ENCODE measurements around the gene ATG4B. TPM values are rescaled to one million over a fixed set of nuclear protein-coding genes. Genes with fewer than 3 reads are reported as not detected.
"Not testable (repeated sequence)": the region's sequence is repeated elsewhere in the genome, so short reads cannot be mapped to it uniquely, and the experiment has no call there.

ATG4B gene
- total RNA-seq, result 100 to 1,000 TPM in 1 of 2 donors, 10 to 100 TPM in 1; 72.4 to 119 TPM

DNA sequence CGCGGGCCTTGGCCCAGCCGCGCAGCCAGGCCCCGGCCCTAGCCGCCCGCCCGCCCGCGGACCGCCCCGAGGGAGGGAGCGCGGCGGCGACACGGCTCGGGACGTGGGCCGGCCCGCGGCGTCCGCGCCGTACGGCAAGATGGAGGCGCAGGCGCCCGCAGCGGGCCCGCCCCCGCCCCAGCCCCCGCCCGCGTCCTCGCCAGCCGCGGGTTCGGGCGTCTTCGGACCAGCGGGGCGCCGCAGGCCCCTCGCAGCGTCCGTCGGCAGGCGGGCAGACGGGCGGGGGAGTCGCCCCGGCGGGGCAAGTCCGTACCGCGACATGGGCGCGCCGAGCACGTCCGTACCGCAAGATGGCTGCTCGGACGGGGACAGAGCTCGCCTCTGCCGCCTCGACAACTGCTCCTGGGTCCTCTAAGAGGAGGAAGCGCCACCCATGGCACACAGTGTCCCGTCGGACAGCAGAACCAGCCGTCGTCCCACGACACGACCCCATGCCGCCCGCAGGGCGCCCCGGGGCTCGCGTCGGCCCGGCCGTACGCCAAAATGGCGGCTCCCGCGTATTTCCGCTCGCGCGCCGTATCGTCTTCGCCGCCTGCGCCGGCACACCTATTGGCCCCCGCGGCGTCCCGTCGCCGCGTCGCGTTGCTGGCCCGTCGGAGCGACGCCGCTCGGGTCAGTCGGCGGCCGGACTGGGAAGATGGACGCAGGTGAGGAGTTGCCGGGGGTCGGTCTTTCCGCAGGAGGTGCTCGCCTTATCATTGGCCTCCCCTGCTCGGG is at the start of gene ATG4B, which contains the start of gene THAP4:
Gene ATG4B (plus strand): TSS at position 676 of the 777 bp plus-strand sequence. CDS start 22 bp downstream, at position 698.
Gene THAP4 (minus strand): TSS at position 141 of the 777 bp plus-strand sequence. CDS start 141 bp downstream, outside the sequence.
- H3K4me1 ChIP-seq, result peaks cover 11% of the 10 kb centered on the region

DNA sequence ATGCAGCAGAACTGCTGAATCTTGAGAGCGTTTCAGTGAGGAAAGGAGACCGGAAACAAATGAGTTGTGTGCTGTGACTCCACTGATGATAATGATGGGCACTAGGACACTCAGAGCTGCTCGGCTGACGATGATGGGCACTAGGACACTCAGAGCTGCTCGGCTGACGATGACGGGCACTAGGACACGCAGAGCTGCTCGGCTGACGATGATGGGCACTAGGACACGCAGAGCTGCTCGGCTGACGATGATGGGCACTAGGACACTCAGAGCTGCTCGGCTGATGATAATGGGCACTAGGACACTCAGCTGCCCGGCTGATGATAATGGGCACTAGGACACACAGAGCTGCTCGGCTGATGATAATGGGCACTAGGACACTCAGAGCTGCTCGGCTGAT is 47.6 kb upstream of the ATG4B start:
- H3K36me3 ChIP-seq, H3K27me3 ChIP-seq, DNase-seq: not testable (repeated sequence)

More for the DNA sequence above, at the start of gene ATG4B, which contains the start of gene THAP4:
- Histone ChIP-seq H3K27me3 (no peaks in the 10 kb centered on the region), H3K27ac (peak within 1 kb of the TSS; percentile 96), H3K9ac (ENCODE audit: low read depth in 2 of 2, low read length in 2 of 2) (peak within 1 kb of the TSS; percentile 73 to 83), H3K9me3 (no peaks in the 10 kb centered on the region), H3K4me3 (peak within 1 kb of the TSS; percentile 91), H3K36me3 (peaks cover 9% of the 10 kb centered on the region)
- DNase-seq, result peak; percentile 85
- TF ChIP-seq, protein P1, sequence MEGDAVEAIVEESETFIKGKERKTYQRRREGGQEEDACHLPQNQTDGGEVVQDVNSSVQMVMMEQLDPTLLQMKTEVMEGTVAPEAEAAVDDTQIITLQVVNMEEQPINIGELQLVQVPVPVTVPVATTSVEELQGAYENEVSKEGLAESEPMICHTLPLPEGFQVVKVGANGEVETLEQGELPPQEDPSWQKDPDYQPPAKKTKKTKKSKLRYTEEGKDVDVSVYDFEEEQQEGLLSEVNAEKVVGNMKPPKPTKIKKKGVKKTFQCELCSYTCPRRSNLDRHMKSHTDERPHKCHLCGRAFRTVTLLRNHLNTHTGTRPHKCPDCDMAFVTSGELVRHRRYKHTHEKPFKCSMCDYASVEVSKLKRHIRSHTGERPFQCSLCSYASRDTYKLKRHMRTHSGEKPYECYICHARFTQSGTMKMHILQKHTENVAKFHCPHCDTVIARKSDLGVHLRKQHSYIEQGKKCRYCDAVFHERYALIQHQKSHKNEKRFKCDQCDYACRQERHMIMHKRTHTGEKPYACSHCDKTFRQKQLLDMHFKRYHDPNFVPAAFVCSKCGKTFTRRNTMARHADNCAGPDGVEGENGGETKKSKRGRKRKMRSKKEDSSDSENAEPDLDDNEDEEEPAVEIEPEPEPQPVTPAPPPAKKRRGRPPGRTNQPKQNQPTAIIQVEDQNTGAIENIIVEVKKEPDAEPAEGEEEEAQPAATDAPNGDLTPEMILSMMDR (IDR thresholded peaks at IDR 0.05), result no peak
- intact Hi-C loops (cut with DNase I), result no loop called here

DNA sequence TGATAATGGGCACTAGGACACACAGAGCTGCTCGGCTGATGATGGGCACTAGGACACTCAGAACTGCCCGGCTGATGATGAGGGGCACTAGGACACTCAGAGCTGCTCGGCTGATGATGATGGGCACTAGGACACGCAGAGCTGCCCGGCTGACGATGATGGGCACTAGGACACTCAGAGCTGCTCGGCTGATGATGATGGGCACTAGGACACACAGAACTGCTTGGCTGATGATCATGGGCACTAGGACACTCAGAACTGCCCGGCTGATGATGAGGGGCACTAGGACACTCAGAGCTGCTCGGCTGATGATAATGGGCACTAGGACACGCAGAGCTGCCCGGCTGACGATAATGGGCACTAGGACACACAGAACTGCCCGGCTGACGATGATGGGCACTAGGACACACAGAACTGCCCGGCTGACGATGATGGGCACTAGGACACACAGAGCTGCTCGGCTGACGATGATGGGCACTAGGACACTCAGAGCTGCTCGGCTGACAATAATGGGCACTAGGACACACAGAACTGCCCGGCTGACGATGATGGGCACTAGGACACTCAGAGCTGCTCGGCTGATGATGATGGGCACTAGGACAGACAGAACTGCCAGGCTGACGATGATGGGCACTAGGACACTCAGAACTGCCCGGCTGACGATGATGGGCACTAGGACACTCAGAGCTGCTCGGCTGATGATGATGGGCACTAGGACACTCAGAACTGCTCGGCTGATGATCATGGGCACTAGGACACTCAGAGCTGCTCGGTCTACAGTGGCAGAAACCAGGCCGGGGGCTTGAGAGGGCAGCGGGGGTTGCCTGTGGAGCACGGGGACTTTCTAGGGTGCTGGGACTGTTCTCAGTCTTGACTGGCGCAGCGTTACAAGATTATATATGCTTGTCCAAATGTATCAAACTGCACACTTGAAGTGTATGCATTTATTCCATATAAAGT is 46.7 kb upstream of the ATG4B start:
- H3K4me3 ChIP-seq; H3K27me3 ChIP-seq; H3K27ac ChIP-seq; H3K4me1 ChIP-seq; H3K36me3 ChIP-seq; DNase-seq; H3K9ac ChIP-seq (ENCODE audit: low read depth in 2 of 2, low read length in 2 of 2); H3K9me3 ChIP-seq; intact Hi-C loops (cut with DNase I): not testable (repeated sequence)

More for the DNA sequence above, 47.6 kb upstream of the ATG4B start:
- H3K4me1 ChIP-seq; H3K9ac ChIP-seq (ENCODE audit: low read depth in 2 of 2, low read length in 2 of 2); intact Hi-C loops (cut with DNase I); H3K27ac ChIP-seq; H3K4me3 ChIP-seq; H3K9me3 ChIP-seq: not testable (repeated sequence)

DNA sequence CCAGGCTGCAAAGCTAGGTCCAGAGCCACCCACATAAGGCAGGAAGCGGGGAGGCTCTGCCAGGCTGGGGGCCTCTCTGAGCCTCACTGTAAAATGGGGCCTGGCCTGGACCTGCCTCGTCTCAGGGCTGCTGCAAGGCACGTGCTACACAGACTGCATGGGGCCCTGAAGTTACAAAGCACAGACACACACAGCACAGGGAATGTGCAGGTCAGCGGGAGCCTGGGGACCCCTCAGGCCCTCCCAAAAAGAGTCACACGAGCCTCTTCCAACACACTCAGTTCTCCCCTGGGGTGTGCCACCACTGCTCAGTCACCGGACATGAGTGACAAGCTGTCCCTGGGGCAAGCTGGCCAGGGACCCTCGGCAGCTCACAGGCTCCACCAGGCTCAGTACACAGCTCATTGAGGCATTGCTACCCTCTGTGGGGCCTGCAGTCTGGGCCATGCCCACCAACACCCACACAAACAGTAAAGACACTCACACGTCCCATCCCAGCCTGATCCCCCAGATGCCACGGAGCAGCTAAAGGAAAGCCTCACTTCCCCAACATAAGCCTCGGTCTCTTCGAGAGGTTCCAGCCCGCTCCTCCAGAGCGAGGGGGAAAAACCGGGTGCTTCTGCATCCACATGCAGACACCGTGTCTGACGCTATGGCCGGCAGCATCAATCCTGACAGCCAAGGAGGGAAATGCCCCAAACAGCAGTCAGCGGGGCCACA is 45.2 kb upstream of the ATG4B start:
- Histone ChIP-seq H3K4me1 (no peaks in the 10 kb centered on the region), H3K4me3 (no peak overlapping the region), H3K9me3 (no peaks in the 10 kb centered on the region), H3K27ac (no peak overlapping the region), H3K9ac (ENCODE audit: low read depth in 2 of 2, low read length in 2 of 2) (no peak overlapping the region), H3K36me3 (peaks cover 5% of the 10 kb centered on the region), H3K27me3 (no peaks in the 10 kb centered on the region)
- intact Hi-C loops (cut with DNase I), result no loop called here
- TF ChIP-seq, protein P1 (IDR thresholded peaks at IDR 0.05), result no peak
- no peak for DNase-seq

DNA sequence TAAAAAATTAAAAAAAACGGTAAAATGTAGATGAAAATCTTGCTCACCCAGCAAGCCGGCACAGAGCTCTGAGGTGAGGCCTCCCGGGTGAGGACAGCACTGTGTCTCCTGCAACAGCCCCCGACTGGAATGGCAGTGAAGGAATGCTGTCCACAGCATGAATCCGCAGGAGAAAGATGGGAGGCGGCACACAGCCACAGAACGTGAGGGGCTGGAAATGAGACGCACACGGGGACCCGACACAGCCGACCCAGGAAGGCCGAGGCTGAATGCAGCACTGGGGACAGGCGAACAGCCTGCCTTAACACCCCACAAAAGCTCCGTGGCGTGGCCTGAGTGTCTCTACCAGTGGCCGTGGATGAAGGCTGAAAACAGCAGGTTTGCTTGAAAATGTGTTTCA is 44.2 kb upstream of the ATG4B start:
- Histone ChIP-seq H3K27me3 (no peaks in the 10 kb centered on the region), H3K4me1 (no peaks in the 10 kb centered on the region), H3K9me3 (no peaks in the 10 kb centered on the region), H3K9ac (ENCODE audit: low read depth in 2 of 2, low read length in 2 of 2) (no peak overlapping the region), H3K27ac (no peak overlapping the region), H3K36me3 (peaks cover 5% of the 10 kb centered on the region), H3K4me3 (no peak overlapping the region)
- DNase-seq, result no peak
- intact Hi-C loops (cut with DNase I), result no loop called here
- TF ChIP-seq, protein P1 (IDR thresholded peaks at IDR 0.05), result no peak

Data from colonic mucosa (tissue), 4 donors.